Hepatocyte (in vitro differentiated cells): Measurements from ENCODE around the gene BBS10. TPM values are rescaled to one million over a fixed set of nuclear protein-coding genes. Genes with fewer than 3 reads are reported as not detected.

ENCODE experiments used
- DNase-seq: peaks from one replicate; pipeline ENCODE4 v3.0.0-alpha.2; 2016; ENCODE audit warnings: low spot score
- H2AFZ ChIP-seq: fragments of 200-600 bp; sonication (generic); 2 replicates; pipeline ENCODE4 v1.6.0; 2016; ENCODE audit warnings: antibody characterized with exemption, mild to moderate bottlenecking
- H3K27ac ChIP-seq: fragments of 200-600 bp; sonication (generic); 2 replicates; pipeline ENCODE4 v1.5.1; 2016; ENCODE audit warnings: mild to moderate bottlenecking
- H3K27me3 ChIP-seq: fragments of 200-600 bp; sonication (generic); 2 replicates; pipeline ENCODE4 v1.6.1; 2016
- H3K36me3 ChIP-seq: fragments of 200-600 bp; sonication (generic); replicated peaks from 2 replicates; pipeline ENCODE4 v1.5.1; 2016; ENCODE audit warnings: low read depth; ENCODE audit not compliant: insufficient read depth
- H3K4me1 ChIP-seq: fragments of 200-600 bp; sonication (generic); 2 replicates; pipeline ENCODE4 v1.5.1; 2016; ENCODE audit warnings: mild to moderate bottlenecking, moderate library complexity; ENCODE audit not compliant: insufficient read depth
- H3K4me2 ChIP-seq: fragments of 200-600 bp; sonication (generic); 2 replicates; pipeline ENCODE4 v1.6.0; 2016
- H3K4me3 ChIP-seq: fragments of 200-600 bp; sonication (generic); 2 replicates; pipeline ENCODE4 v1.5.1; 2016; ENCODE audit warnings: mild to moderate bottlenecking
- H3K79me2 ChIP-seq: fragments of 200-600 bp; sonication (generic); 2 replicates; pipeline ENCODE4 v1.6.0; 2017; ENCODE audit warnings: mild to moderate bottlenecking
- H3K9me2 ChIP-seq: fragments of 200-600 bp; sonication (generic); replicated peaks from 2 replicates; pipeline ENCODE4 v1.6.0; 2017; ENCODE audit warnings: mild to moderate bottlenecking; ENCODE audit not compliant: insufficient read depth
- H3K9me3 ChIP-seq: fragments of 200-600 bp; sonication (generic); 2 replicates; pipeline ENCODE4 v1.5.1; 2016; ENCODE audit warnings: low read depth, mild to moderate bottlenecking
- H4K20me1 ChIP-seq: fragments of 200-600 bp; sonication (generic); 2 replicates; pipeline ENCODE4 v1.6.0; 2016; ENCODE audit warnings: mild to moderate bottlenecking; ENCODE audit not compliant: insufficient read depth, poor library complexity, severe bottlenecking
- CTCF ChIP-seq: fragments of 200-600 bp; sonication (generic); IDR thresholded peaks from 2 replicates; pipeline ENCODE4 v1.5.1; 2016; ENCODE audit warnings: antibody characterized with exemption, mild to moderate bottlenecking; ENCODE audit not compliant: poor library complexity
- EZH2 ChIP-seq: fragments of 200-600 bp; sonication (generic); IDR thresholded peaks from 2 replicates; pipeline ENCODE4 v1.6.1; 2016; ENCODE audit warnings: antibody characterized with exemption, mild to moderate bottlenecking, borderline replicate concordance
- EZH2phosphoT487 ChIP-seq: fragments of 200-600 bp; sonication (generic); IDR thresholded peaks from one replicate; pipeline ENCODE4 v1.6.1; 2018; ENCODE audit warnings: antibody characterized with exemption, mild to moderate bottlenecking, low read depth, moderate library complexity; ENCODE audit not compliant: unreplicated experiment, severe bottlenecking
- WGBS: methylation state at CpG from one replicate; pipeline ENCODE4 v1.1.6; 2016; ENCODE audit warnings: low lambda C conversion rate; ENCODE audit errors: missing lambda C conversion rate; 5-methylcytosine and 5-hydroxymethylcytosine counted together
- polyA plus RNA-seq: library from polyadenylated mRNA; unstranded; fragments of >200 nt; fragmentation: Nextera tagmentation; extraction: Ambion mirVana; gene quantifications from 2 replicates; pipeline ENCODE4 v1.2.1, GENCODE V29; 2016
- total RNA-seq: library from RNA; depleted of rRNA; stranded (reverse); fragments of >200 nt; gene quantifications from 2 replicates; pipeline ENCODE4 v1.2.3, GENCODE V29; 2014

BBS10 gene
- total and polyA plus RNA-seq, 2 experiments from 2014 or later, result 7.2 to 17.5 TPM

GRCh38 chr12:76346236-76346635, 2.0 kb downstream of the BBS10 start:
- Histone ChIP-seq H3K27ac (peak overlapping the region; percentile 19), H3K79me2 (peaks cover 26% of the 10 kb centered on the region), H3K4me1 (peaks cover 14% of the 10 kb centered on the region), H3K4me2 (peak overlapping the region; percentile 84), H3K4me3 (no peak overlapping the region), H3K9me3 (no peaks in the 10 kb centered on the region), H3K27me3 (no peaks in the 10 kb centered on the region), H3K36me3 (no peaks in the 10 kb centered on the region), H2AFZ (no peak overlapping the region), H4K20me1 (no peaks in the 10 kb centered on the region), H3K9me2 (no peaks in the 10 kb centered on the region)
- WGBS, result 89% methylated on average over 4 of the region's 4 CpGs
- no peak for DNase-seq
- TF ChIP-seq EZH2, result no peak
- no peak for TF ChIP-seq EZH2phosphoT487
- TF ChIP-seq CTCF, result no peak

GRCh38 chr12:76345569-76345968, 2.6 kb downstream of the BBS10 start:
- Histone ChIP-seq H3K4me2 (no peak overlapping the region), H3K27ac (no peak overlapping the region), H3K9me3 (no peaks in the 10 kb centered on the region), H3K27me3 (no peaks in the 10 kb centered on the region), H2AFZ (no peak overlapping the region), H3K4me3 (no peak overlapping the region), H4K20me1 (no peaks in the 10 kb centered on the region), H3K4me1 (peaks cover 14% of the 10 kb centered on the region), H3K36me3 (no peaks in the 10 kb centered on the region), H3K9me2 (no peaks in the 10 kb centered on the region), H3K79me2 (peaks cover 26% of the 10 kb centered on the region)
- WGBS, result 92% methylated on average over 1 of the region's 1 CpG
- no peak for DNase-seq
- TF ChIP-seq EZH2phosphoT487 (no peak), CTCF (no peak), EZH2 (no peak)

GRCh38 chr12:76341436-76342030, 6.7 kb downstream of the BBS10 start:
- H3K9me2 ChIP-seq, result no peaks in the 10 kb centered on the region
- no peak for DNase-seq
- H3K4me2 ChIP-seq, result no peak overlapping the region
- H3K27ac ChIP-seq, result no peak overlapping the region
- peaks cover 6% of the 10 kb centered on the region for H3K4me1 ChIP-seq
- H3K27me3 ChIP-seq, result no peaks in the 10 kb centered on the region
- no peak overlapping the region for H3K4me3 ChIP-seq
- TF ChIP-seq EZH2, result no peak
- TF ChIP-seq EZH2phosphoT487, result no peak
- TF ChIP-seq CTCF, result no peak
- H3K9me3 ChIP-seq, result no peaks in the 10 kb centered on the region
- peaks cover 15% of the 10 kb centered on the region for H3K79me2 ChIP-seq
- no peaks in the 10 kb centered on the region for H3K36me3 ChIP-seq
- no peak overlapping the region for H2AFZ ChIP-seq
- H4K20me1 ChIP-seq, result no peaks in the 10 kb centered on the region
- WGBS, result 88% methylated on average over 5 of the region's 5 CpGs
